Mesodermal cell (in vitro differentiated cells): Measurements from ENCODE around the gene TANC1.

Source experiments
- H3K27ac ChIP-seq: 2 replicates; pipeline ENCODE4 v1.7.0; 2013; ENCODE audit warnings: mild to moderate bottlenecking, low read depth, low read length, moderate library complexity; ENCODE audit not compliant: severe bottlenecking
- H3K36me3 ChIP-seq: 2 replicates; pipeline ENCODE4 v1.7.1; 2013; ENCODE audit warnings: mild to moderate bottlenecking, low read length, moderate library complexity; ENCODE audit not compliant: control insufficient read depth, insufficient read depth
- H3K4me1 ChIP-seq: one replicate; pipeline ENCODE4 v1.7.1; 2013; ENCODE audit warnings: mild to moderate bottlenecking, low read length; ENCODE audit not compliant: insufficient read depth, control insufficient read depth, poor library complexity, severe bottlenecking
- H3K4me3 ChIP-seq: 2 replicates; pipeline ENCODE4 v1.7.0; 2013; ENCODE audit warnings: low read length, control low read depth, mild to moderate bottlenecking; ENCODE audit not compliant: insufficient read depth, poor library complexity, severe bottlenecking; ENCODE audit errors: extremely low read depth
- H3K9me3 ChIP-seq: 2 replicates; pipeline ENCODE4 v1.7.1; 2013; ENCODE audit warnings: mild to moderate bottlenecking, low read length, moderate library complexity; ENCODE audit not compliant: control insufficient read depth
- WGBS, 2 experiments: methylation state at CpG; one replicate each; pipeline ENCODE4 v1.1.5; 2013; ENCODE audit warnings: missing lambda C conversion rate in 2 of 2; ENCODE audit not compliant: insufficient coverage in 2 of 2; 5-methylcytosine and 5-hydroxymethylcytosine counted together

TANC1 gene

GRCh38 chr2:159156834-159157233 is 188.4 kb downstream of the TANC1 start:
- peaks cover 64% of the 10 kb centered on the region for H3K36me3 ChIP-seq
- peaks cover 30% of the 10 kb centered on the region for H3K4me1 ChIP-seq
- H3K4me3 ChIP-seq = no peak overlapping the region
- H3K9me3 ChIP-seq = no peaks in the 10 kb centered on the region
- no peak overlapping the region for H3K27ac ChIP-seq
- 96 to 98% methylated on average over 5 to 7 of the region's 8 CpGs for whole genome bisulfite sequencing, 2 experiments

GRCh38 chr2:159157361-159158209 is 189.1 kb downstream of the TANC1 start:
- H3K27ac ChIP-seq = peak overlapping the region; percentile 25
- no peak overlapping the region for H3K4me3 ChIP-seq
- WGBS, 2 experiments = 90 to 94% methylated on average over 9 to 10 of the region's 12 CpGs

DNA sequence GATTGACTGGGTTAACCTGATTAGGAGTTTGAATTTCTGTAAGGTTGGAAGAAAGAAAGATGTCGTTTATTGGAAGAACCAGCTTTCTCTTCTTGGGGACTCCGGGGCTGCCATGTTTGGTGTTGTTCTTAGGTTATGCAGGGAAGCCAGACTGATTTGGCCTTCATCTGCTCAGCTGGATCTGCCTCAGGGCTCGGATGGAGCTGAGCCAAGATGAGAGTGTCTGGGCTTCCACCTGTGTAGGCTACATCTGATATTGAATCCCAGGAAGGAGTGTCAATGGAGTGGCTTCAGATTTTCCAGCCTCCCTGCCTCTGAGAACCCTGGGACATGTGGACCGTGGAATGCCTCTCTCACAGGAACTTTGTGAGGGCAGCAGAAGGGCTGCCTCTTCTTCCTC is 192.0 kb downstream of the TANC1 start:
- 87% methylated on average over 3 to 4 of the region's 4 CpGs for WGBS, 2 experiments
- peaks cover 63% of the 10 kb centered on the region for H3K36me3 ChIP-seq
- no peak overlapping the region for H3K27ac ChIP-seq
- H3K4me1 ChIP-seq = peaks cover 16% of the 10 kb centered on the region
- H3K4me3 ChIP-seq = no peak overlapping the region
- H3K9me3 ChIP-seq = no peaks in the 10 kb centered on the region

More at GRCh38 chr2:159157361-159158209, 189.1 kb downstream of the TANC1 start:
- H3K36me3 ChIP-seq = peaks cover 59% of the 10 kb centered on the region
- peaks cover 24% of the 10 kb centered on the region for H3K4me1 ChIP-seq
- no peaks in the 10 kb centered on the region for H3K9me3 ChIP-seq

DNA sequence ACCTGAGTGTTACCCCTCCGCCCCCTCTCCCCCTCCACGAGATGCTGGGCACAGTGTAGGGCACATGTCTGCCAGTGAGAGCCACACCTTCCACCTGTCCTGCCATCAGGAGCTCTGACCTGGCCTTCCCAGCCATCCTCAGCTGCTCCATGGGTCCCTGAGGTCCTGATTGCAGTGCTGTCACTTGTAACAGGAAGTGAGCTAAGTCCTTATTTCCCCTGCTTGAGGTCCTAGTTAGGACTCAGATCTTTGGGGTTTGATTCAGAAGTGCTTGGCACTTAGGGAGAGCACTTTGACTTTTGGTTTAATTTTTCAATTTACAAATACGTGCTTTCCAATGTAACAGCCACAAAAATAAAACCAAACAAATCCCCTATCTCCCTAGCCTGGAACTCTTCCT is 192.5 kb downstream of the TANC1 start:
- Histone ChIP-seq H3K9me3 (no peaks in the 10 kb centered on the region), H3K27ac (no peak overlapping the region), H3K36me3 (peaks cover 64% of the 10 kb centered on the region), H3K4me1 (peaks cover 16% of the 10 kb centered on the region), H3K4me3 (no peak overlapping the region)
- WGBS, 2 experiments = 60 to 100% methylated on average over 1 to 3 of the region's 3 CpGs

GRCh38 chr2:159163930-159164329 is 195.5 kb downstream of the TANC1 start:
- Histone ChIP-seq H3K36me3 (peaks cover 76% of the 10 kb centered on the region), H3K9me3 (no peaks in the 10 kb centered on the region), H3K27ac (no peak overlapping the region), H3K4me1 (peaks cover 12% of the 10 kb centered on the region), H3K4me3 (no peak overlapping the region)
- 78 to 88% methylated on average over 5 of the region's 6 CpGs for WGBS, 2 experiments

- peak overlapping the region; percentile 44 for H3K27ac ChIP-seq
- H3K4me3 ChIP-seq = no peak overlapping the region
- 88% methylated on average over 1 of the region's 3 CpGs; no CpG with 5 or more reads in 1 of the 2 experiments for WGBS, 2 experiments
- peaks cover 80% of the 10 kb centered on the region for H3K36me3 ChIP-seq
- no peaks in the 10 kb centered on the region for H3K9me3 ChIP-seq
- H3K4me1 ChIP-seq = peaks cover 12% of the 10 kb centered on the region
Measured at GRCh38 chr2:159164457-159164911, 196.0 kb downstream of the TANC1 start.

GRCh38 chr2:159165048-159165447 is 196.6 kb downstream of the TANC1 start:
- no peak overlapping the region for H3K4me3 ChIP-seq
- H3K9me3 ChIP-seq = no peaks in the 10 kb centered on the region
- WGBS, 2 experiments = 93 to 100% methylated on average over 2 to 3 of the region's 4 CpGs
- peaks cover 82% of the 10 kb centered on the region for H3K36me3 ChIP-seq
- peaks cover 12% of the 10 kb centered on the region for H3K4me1 ChIP-seq
- H3K27ac ChIP-seq = peak overlapping the region; percentile 44

DNA sequence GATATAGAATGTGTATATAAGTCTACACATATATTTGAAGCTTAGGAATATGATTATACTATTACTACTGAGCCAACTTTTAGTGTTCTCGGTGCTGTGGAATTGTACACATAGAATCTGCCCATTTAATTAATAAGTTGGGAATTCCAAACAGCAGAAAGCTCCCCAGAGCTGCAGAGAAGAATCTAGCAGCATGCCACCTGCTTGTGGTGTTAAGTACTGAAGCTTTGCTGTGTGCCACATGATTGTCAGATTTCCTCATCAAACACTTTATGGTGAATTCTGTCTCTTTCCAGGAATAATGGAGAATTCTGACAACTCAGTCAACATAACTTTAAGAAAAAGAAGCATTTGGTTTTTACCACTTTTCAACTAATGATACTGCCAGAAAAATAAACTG is 200.3 kb downstream of the TANC1 start:
- WGBS, 2 experiments = no CpG with 5 or more reads among the region's 1 CpG
- Histone ChIP-seq H3K27ac (no peak overlapping the region), H3K4me3 (no peak overlapping the region), H3K9me3 (no peaks in the 10 kb centered on the region), H3K36me3 (peaks cover 87% of the 10 kb centered on the region), H3K4me1 (peaks cover 4% of the 10 kb centered on the region)

DNA sequence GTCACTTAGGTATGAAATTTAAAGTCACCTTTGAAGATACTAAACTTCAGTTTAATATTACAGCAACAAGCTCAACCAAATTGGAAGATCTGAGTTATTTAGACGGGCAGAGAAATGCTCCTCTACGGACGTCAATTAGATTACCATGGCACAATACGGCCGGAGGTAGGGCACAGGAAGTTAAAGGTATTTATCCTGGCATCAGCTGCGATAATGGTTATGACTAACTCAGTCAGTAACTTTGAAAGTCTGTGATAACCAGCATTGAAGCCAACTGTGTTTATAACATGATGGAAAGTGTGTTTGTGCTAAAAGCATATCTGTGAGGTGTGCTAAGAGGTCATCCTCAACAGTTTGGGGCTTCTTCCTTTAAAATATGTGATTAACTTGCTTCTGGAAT is 200.7 kb downstream of the TANC1 start:
- 95 to 97% methylated on average over 6 of the region's 6 CpGs for WGBS, 2 experiments
- Histone ChIP-seq H3K9me3 (no peaks in the 10 kb centered on the region), H3K4me1 (no peaks in the 10 kb centered on the region), H3K4me3 (no peak overlapping the region), H3K36me3 (peaks cover 87% of the 10 kb centered on the region), H3K27ac (no peak overlapping the region)

DNA sequence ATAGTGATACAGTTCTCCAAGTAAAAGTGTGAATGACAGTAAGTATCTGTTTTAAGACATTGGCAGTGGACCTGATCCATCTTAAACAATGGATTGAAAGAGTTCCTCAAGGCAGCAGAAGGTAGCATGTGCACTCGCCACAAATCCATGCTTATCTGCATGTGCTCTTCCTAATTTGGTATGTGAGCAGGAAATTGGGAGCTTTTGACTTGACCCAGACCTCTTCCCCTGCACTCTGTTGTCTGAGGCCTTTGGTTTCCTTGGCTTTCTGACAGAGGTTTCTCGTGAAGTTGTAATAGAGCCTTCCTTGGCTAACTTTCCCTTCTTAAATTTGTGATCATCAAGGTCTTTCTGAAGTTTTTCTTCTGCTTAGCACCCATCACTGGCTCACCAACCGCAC is 204.0 kb downstream of the TANC1 start:
- H3K4me3 ChIP-seq = no peak overlapping the region
- H3K36me3 ChIP-seq = peaks cover 89% of the 10 kb centered on the region
- no peaks in the 10 kb centered on the region for H3K4me1 ChIP-seq
- H3K9me3 ChIP-seq = no peaks in the 10 kb centered on the region
- no peak overlapping the region for H3K27ac ChIP-seq
- WGBS, 2 experiments = 73 to 94% methylated on average over 2 of the region's 3 CpGs

DNA sequence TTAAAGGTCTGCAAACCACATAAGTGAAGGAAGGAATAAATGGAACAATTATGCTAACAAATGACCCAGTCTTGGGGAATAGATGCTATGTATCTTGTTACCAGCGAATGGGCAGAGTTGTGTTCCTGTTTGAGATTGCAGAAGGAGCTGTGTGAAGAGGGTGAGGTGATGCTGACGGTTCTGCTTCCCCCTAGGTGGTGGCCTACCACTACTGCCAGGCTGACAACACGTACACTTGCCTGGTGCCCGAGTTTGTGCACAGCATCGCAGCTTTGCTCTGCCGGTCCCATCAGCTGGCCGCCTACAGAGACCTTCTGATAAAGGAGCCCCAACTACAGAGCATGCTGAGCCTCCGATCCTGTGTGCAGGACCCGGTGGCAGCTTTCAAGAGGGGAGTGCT is 206.3 kb downstream of the TANC1 start:
- Histone ChIP-seq H3K27ac (no peak overlapping the region), H3K9me3 (no peaks in the 10 kb centered on the region), H3K4me3 (no peak overlapping the region), H3K4me1 (no peaks in the 10 kb centered on the region), H3K36me3 (peaks cover 91% of the 10 kb centered on the region)
- 90 to 93% methylated on average over 8 to 9 of the region's 9 CpGs for WGBS, 2 experiments
